Astrocyte (in vitro differentiated cells and primary cell): ENCODE measurements around the gene PPP1R8. TPM values are rescaled to one million over a fixed set of nuclear protein-coding genes. Genes with fewer than 3 reads are reported as not detected.

Experiments
- DNase-seq: peaks from one replicate; pipeline ENCODE4 v3.0.0-alpha.2; 2010; ENCODE audit warnings: low read depth
- FAIRE-seq: peaks from 2 replicates; lab custom pipeline; 2011; peaks lifted over from hg19 to GRCh38; lab: Jason Lieb, UNC
- H2AFZ ChIP-seq: 2 replicates; pipeline ENCODE4 v1.6.0; 2012; ENCODE audit warnings: low read depth, low read length, inconsistent platforms
- H3K27ac ChIP-seq: 2 replicates; pipeline ENCODE4 v1.5.1; 2011; ENCODE audit warnings: low read depth, low read length, inconsistent platforms
- H3K27me3 ChIP-seq: 2 replicates; pipeline ENCODE4 v1.6.0; 2011; ENCODE audit warnings: low read length, inconsistent platforms; ENCODE audit not compliant: insufficient read depth
- H3K36me3 ChIP-seq: 2 replicates; pipeline ENCODE4 v1.5.1; 2011; ENCODE audit warnings: low read length, inconsistent platforms; ENCODE audit not compliant: insufficient read depth
- H3K4me1 ChIP-seq: 2 replicates; pipeline ENCODE4 v1.5.1; 2011; ENCODE audit warnings: low read length, inconsistent platforms; ENCODE audit not compliant: insufficient read depth
- H3K4me2 ChIP-seq: 2 replicates; pipeline ENCODE4 v1.6.0; 2012; ENCODE audit warnings: low read length, inconsistent platforms
- H3K4me3 ChIP-seq: 2 replicates; pipeline ENCODE4 v1.5.1; 2011; ENCODE audit warnings: low read depth, mild to moderate bottlenecking, low read length, inconsistent platforms; ENCODE audit not compliant: insufficient read depth
- H3K79me2 ChIP-seq: 2 replicates; pipeline ENCODE4 v1.6.0; 2012; ENCODE audit warnings: mild to moderate bottlenecking, low read length, inconsistent platforms; ENCODE audit not compliant: insufficient read depth
- H3K9ac ChIP-seq: 2 replicates; pipeline ENCODE4 v1.6.0; 2012; ENCODE audit warnings: mild to moderate bottlenecking, low read length, inconsistent platforms
- H3K9me3 ChIP-seq: 2 replicates; pipeline ENCODE4 v1.5.1; 2012; ENCODE audit warnings: low read depth, mild to moderate bottlenecking, low read length, inconsistent platforms; ENCODE audit not compliant: insufficient read depth
- H4K20me1 ChIP-seq: 2 replicates; pipeline ENCODE4 v1.6.0; 2012; ENCODE audit warnings: low read length, inconsistent platforms; ENCODE audit not compliant: insufficient read depth
- H3K27ac Mint-ChIP-seq: one replicate; pipeline ENCODE4 v1.8.0; 2021; ENCODE audit warnings: mild to moderate bottlenecking, mixed read lengths; ENCODE audit not compliant: unreplicated experiment
- H3K27me3 Mint-ChIP-seq: one replicate; pipeline ENCODE4 v1.8.0; 2021; ENCODE audit warnings: low read depth, mixed read lengths; ENCODE audit not compliant: unreplicated experiment
- H3K36me3 Mint-ChIP-seq: one replicate; pipeline ENCODE4 v1.8.0; 2021; ENCODE audit warnings: low read depth, mixed read lengths; ENCODE audit not compliant: unreplicated experiment
- H3K4me1 Mint-ChIP-seq: one replicate; pipeline ENCODE4 v1.8.0; 2021; ENCODE audit warnings: low read depth, mixed read lengths; ENCODE audit not compliant: unreplicated experiment
- H3K4me3 Mint-ChIP-seq: one replicate; pipeline ENCODE4 v1.8.0; 2021; ENCODE audit warnings: mild to moderate bottlenecking, moderate library complexity, mixed read lengths; ENCODE audit not compliant: unreplicated experiment
- H3K9me3 Mint-ChIP-seq: one replicate; pipeline ENCODE4 v1.8.0; 2021; ENCODE audit warnings: mild to moderate bottlenecking, mixed read lengths; ENCODE audit not compliant: unreplicated experiment
- CTCF ChIP-seq: IDR thresholded peaks from 2 replicates; pipeline ENCODE4 v1.5.1; 2011; ENCODE audit warnings: low read depth, mild to moderate bottlenecking, inconsistent platforms, low read length, moderate library complexity; ENCODE audit not compliant: insufficient read depth
- EZH2 ChIP-seq: IDR thresholded peaks from 2 replicates; pipeline ENCODE4 v1.6.1; 2012; ENCODE audit warnings: mild to moderate bottlenecking, low read length, inconsistent platforms; ENCODE audit not compliant: insufficient read depth
- total RNA-seq: library from RNA; stranded (reverse); gene quantifications from 2 replicates; pipeline ENCODE4 v1.2.1, GENCODE V29; 2021

PPP1R8 gene
- total RNA-seq, 1 donor from 2014 or later, result 35.6 TPM

GRCh38 chr1:27858072-27858948, 27.7 kb downstream of the PPP1R8 start:
- H2AFZ ChIP-seq, result peak overlapping the region; percentile 7
- Mint-ChIP-seq H3K4me1 (peaks cover 5% of the 10 kb centered on the region), H3K9me3 (no peaks in the 10 kb centered on the region), H3K27me3 (peaks cover 6% of the 10 kb centered on the region), H3K4me3 (no peak overlapping the region), H3K27ac (peak overlapping the region; percentile 58), H3K36me3 (peaks cover 2% of the 10 kb centered on the region)
- H3K27ac ChIP-seq, result no peak overlapping the region
- FAIRE-seq (no peak), DNase-seq (peak; percentile 54)
- H3K4me1 ChIP-seq, result peaks cover 8% of the 10 kb centered on the region
- no peaks in the 10 kb centered on the region for H3K36me3 ChIP-seq
- H3K79me2 ChIP-seq, result no peaks in the 10 kb centered on the region
- no peak overlapping the region for H3K9ac ChIP-seq
- TF ChIP-seq CTCF (peak; percentile 98), EZH2 (no peak)
- no peaks in the 10 kb centered on the region for H3K27me3 ChIP-seq
- H3K4me2 ChIP-seq, result peak overlapping the region; percentile 34
- H3K4me3 ChIP-seq, result no peak overlapping the region
- no peaks in the 10 kb centered on the region for H3K9me3 ChIP-seq
- no peaks in the 10 kb centered on the region for H4K20me1 ChIP-seq

GRCh38 chr1:27858949-27859576, 28.5 kb downstream of the PPP1R8 start:
- H4K20me1 ChIP-seq, result no peaks in the 10 kb centered on the region
- H3K4me2 ChIP-seq, result no peak overlapping the region
- H3K4me3 Mint-ChIP-seq, result no peak overlapping the region
- FAIRE-seq (no peak), DNase-seq (no peak)
- no peak overlapping the region for H3K4me3 ChIP-seq
- H2AFZ ChIP-seq, result no peak overlapping the region
- H3K4me1 Mint-ChIP-seq, result peaks cover 7% of the 10 kb centered on the region
- H3K27me3 Mint-ChIP-seq, result peaks cover 6% of the 10 kb centered on the region
- no peaks in the 10 kb centered on the region for H3K27me3 ChIP-seq
- no peaks in the 10 kb centered on the region for H3K79me2 ChIP-seq
- no peaks in the 10 kb centered on the region for H3K9me3 ChIP-seq
- H3K27ac ChIP-seq, result no peak overlapping the region
- no peaks in the 10 kb centered on the region for H3K9me3 Mint-ChIP-seq
- TF ChIP-seq CTCF (no peak), EZH2 (no peak)
- peaks cover 12% of the 10 kb centered on the region for H3K4me1 ChIP-seq
- H3K36me3 ChIP-seq, result no peaks in the 10 kb centered on the region
- no peak overlapping the region for H3K9ac ChIP-seq
- H3K36me3 Mint-ChIP-seq, result peaks cover 2% of the 10 kb centered on the region
- peak overlapping the region; percentile 58 for H3K27ac Mint-ChIP-seq
